ENCODE measurements around the gene GRB14.

GRB14 gene

DNA sequence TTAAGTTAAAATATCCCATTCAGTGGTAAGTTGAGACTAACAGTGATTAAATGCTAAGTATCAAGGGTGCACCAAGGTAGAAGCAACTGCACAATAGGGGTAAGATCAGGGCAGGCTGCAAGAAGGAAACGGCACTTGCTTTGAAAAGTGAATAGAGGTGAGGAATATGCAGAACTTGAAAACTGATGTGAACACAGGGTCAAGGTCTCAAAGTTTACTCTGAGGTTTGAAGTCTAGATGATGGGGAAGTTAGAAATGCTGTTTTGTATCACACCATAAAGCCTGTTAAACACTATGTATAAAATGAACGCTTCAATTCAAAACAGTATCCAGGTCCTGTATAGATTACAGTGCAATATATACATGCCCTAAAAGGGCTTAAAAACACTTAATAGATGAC, 50.8 kb downstream of the GRB14 start:
- no peaks in the 10 kb centered on the region for H3K36me3 ChIP-seq (ENCODE audit: control insufficient read depth, insufficient read depth, low read length)
- TF ChIP-seq, protein P1, sequence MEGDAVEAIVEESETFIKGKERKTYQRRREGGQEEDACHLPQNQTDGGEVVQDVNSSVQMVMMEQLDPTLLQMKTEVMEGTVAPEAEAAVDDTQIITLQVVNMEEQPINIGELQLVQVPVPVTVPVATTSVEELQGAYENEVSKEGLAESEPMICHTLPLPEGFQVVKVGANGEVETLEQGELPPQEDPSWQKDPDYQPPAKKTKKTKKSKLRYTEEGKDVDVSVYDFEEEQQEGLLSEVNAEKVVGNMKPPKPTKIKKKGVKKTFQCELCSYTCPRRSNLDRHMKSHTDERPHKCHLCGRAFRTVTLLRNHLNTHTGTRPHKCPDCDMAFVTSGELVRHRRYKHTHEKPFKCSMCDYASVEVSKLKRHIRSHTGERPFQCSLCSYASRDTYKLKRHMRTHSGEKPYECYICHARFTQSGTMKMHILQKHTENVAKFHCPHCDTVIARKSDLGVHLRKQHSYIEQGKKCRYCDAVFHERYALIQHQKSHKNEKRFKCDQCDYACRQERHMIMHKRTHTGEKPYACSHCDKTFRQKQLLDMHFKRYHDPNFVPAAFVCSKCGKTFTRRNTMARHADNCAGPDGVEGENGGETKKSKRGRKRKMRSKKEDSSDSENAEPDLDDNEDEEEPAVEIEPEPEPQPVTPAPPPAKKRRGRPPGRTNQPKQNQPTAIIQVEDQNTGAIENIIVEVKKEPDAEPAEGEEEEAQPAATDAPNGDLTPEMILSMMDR (IDR thresholded peaks at IDR 0.05; ENCODE audit: insufficient read depth, low read length, poor library complexity, severe bottlenecking) = no peak
- DNase-seq (ENCODE audit: extremely low read depth, insufficient read length) = no peak
- H3K27me3 ChIP-seq (replicated peaks; ENCODE audit: control insufficient read depth, insufficient read depth, low read length) = no peaks in the 10 kb centered on the region
- H3K4me3 ChIP-seq (replicated peaks; ENCODE audit: low read depth, low read length) = no peak overlapping the region

DNA sequence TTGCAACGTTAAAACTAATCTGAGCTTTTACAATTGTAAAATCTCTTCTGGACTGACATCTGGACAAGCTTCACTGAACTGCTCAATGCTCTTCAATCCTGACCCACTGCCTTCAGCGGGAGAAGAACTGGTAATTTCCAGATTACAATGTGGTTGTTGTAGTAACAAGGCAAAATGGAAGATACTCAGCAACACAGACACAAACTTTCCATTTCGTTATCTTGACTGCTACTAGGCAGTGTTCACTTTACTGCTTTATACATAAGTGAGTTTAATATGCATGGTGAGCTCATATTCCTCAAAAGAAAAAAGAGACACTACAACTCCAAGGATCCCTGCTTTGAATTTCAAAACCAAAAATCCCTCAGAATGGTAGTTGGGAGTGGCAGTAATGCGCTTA, 51.9 kb downstream of the GRB14 start:
- H3K27me3 ChIP-seq (replicated peaks; ENCODE audit: control insufficient read depth, insufficient read depth, low read length) = no peaks in the 10 kb centered on the region
- no peak overlapping the region for H3K4me3 ChIP-seq (replicated peaks; ENCODE audit: low read depth, low read length)
- H3K36me3 ChIP-seq (ENCODE audit: control insufficient read depth, insufficient read depth, low read length) = no peaks in the 10 kb centered on the region
- no peak for DNase-seq (ENCODE audit: extremely low read depth, insufficient read length)
- TF ChIP-seq, protein P1 (IDR thresholded peaks at IDR 0.05; ENCODE audit: insufficient read depth, low read length, poor library complexity, severe bottlenecking) = no peak

DNA sequence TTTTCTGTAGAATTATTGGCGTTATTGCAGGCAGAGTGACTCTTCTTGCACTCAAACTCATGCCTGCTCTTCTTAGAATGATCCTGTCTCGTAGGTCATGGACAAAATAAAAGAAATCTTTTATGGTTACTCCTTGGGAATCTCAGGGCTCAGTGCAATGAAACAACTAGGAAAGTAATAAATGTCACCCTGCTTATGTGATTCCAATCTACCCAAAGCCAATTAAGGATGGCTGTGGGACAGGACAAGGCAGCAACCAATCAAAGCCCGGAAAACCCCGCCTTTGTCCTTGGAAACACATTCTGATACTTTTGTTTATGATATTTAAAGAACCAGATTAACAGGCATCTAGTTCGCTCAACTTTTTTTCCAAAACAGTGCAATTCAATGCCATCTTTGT, 53.0 kb downstream of the GRB14 start:
- no peak for DNase-seq (ENCODE audit: extremely low read depth, insufficient read length)
- Histone ChIP-seq H3K4me3 (replicated peaks; ENCODE audit: low read depth, low read length) (no peak overlapping the region), H3K27me3 (replicated peaks; ENCODE audit: control insufficient read depth, insufficient read depth, low read length) (no peaks in the 10 kb centered on the region), H3K36me3 (ENCODE audit: control insufficient read depth, insufficient read depth, low read length) (no peaks in the 10 kb centered on the region)
- TF ChIP-seq, protein P1 (IDR thresholded peaks at IDR 0.05; ENCODE audit: insufficient read depth, low read length, poor library complexity, severe bottlenecking) = no peak

DNA sequence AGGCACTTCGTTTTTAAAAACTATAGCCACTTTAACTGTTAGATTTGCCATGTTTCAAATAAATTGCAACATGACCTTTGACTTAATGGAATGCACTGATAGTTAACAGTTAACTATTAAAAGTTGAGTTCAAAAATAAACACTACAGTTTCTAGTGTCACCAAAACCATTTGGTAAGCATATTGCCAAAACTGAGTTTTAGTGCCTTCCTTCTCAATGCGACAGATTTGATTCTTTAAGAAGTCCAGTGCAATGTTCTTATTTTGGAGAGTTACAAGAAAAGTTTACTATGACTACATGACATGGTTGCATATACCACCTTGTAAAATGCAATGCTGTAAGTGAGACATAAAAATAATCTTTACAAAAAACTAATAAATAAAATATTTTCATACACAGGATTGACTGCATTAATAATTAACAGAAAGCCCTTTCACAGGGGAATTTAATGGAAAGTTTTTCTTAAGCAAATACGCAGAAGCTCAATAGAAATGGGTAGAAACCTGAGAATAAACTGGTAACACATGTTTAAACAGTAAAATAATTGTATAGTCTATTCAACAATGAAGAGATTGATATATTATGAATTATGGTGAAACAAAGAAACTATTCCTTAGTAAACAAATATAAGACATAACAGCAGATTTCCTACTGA, 53.8 kb downstream of the GRB14 start:
- TF ChIP-seq, protein P1 (IDR thresholded peaks at IDR 0.05; ENCODE audit: insufficient read depth, low read length, poor library complexity, severe bottlenecking) = no peak
- H3K4me3 ChIP-seq (replicated peaks; ENCODE audit: low read depth, low read length) = no peak overlapping the region
- H3K27me3 ChIP-seq (replicated peaks; ENCODE audit: control insufficient read depth, insufficient read depth, low read length) = no peaks in the 10 kb centered on the region
- H3K36me3 ChIP-seq (ENCODE audit: control insufficient read depth, insufficient read depth, low read length) = no peaks in the 10 kb centered on the region
- DNase-seq (ENCODE audit: extremely low read depth, insufficient read length) = no peak

DNA sequence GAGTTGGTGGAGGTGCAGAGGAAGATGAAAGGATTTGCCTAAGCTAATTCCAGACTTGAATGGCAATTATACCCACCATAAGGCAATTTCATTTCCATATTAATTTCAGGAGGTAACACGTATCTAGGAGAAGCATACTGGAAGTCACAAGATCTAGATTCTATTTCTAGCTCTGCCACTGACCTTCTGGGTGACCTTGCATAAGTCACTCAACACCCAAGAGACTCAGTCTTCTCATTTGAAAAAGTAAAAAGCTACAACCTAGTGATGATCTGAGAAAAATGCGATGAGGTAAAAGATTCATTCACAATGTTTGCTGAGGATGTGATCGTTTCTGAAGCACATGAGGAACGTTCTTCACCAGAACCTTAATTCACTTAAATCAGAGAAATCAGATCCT, 55.9 kb downstream of the GRB14 start:
- H3K36me3 ChIP-seq (ENCODE audit: control insufficient read depth, insufficient read depth, low read length) = no peaks in the 10 kb centered on the region
- DNase-seq (ENCODE audit: extremely low read depth, insufficient read length) = no peak
- TF ChIP-seq, protein P1 (IDR thresholded peaks at IDR 0.05; ENCODE audit: insufficient read depth, low read length, poor library complexity, severe bottlenecking) = no peak

DNA sequence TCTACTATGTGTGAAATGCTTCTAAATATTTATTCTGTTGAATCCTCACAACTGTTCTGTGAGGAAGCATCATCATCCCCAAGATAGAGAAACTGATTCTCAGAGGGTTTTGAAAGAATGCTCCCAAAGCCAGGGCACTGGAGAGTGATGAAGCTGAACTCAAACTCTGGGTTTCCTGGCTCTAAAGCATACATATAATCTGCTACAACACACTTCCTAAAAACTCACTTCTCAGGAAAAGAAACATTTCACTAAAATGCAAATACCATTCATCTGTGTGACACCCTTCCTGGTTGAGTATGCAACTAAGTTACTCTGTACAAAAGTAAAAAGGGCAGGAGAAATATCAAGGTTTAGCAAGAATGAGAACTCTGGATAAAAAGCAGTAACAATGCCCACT, 58.6 kb downstream of the GRB14 start:
- TF ChIP-seq, protein P1 (IDR thresholded peaks at IDR 0.05; ENCODE audit: insufficient read depth, low read length, poor library complexity, severe bottlenecking) = no peak

More for the DNA sequence above, 55.9 kb downstream of the GRB14 start:
- no peaks in the 10 kb centered on the region for H3K27me3 ChIP-seq (replicated peaks; ENCODE audit: control insufficient read depth, insufficient read depth, low read length)
- no peak overlapping the region for H3K4me3 ChIP-seq (replicated peaks; ENCODE audit: low read depth, low read length)

More for the DNA sequence above, 58.6 kb downstream of the GRB14 start:
- H3K36me3 ChIP-seq (ENCODE audit: control insufficient read depth, insufficient read depth, low read length) = no peaks in the 10 kb centered on the region
- no peak for DNase-seq (ENCODE audit: extremely low read depth, insufficient read length)
- no peaks in the 10 kb centered on the region for H3K27me3 ChIP-seq (replicated peaks; ENCODE audit: control insufficient read depth, insufficient read depth, low read length)
- no peak overlapping the region for H3K4me3 ChIP-seq (replicated peaks; ENCODE audit: low read depth, low read length)

Data from GM06990 (cell line).